Stomach (tissue), 4 donors: ENCODE results near the gene NARF.

Experiments
- POLR2AphosphoS5 ChIP-seq, 3 donors: sonication (generic); formaldehyde crosslinking; IDR thresholded peaks; one replicate each; pipeline ENCODE4 v1.6.1; 2016; ENCODE audit warnings: antibody characterized with exemption in 3 of 3
- TF ChIP-seq, protein P1 (sequence below), 7 experiments: fragments of 450-650 bp in 4 of 7; fragments of 200-600 bp in 3 of 7; sonication (generic) in 3 of 7; IDR thresholded peaks; one replicate each; pipeline ENCODE4 v1.5.1; 2016 to 2019; ENCODE audit warnings: antibody characterized with exemption in 7 of 7, control low read depth in 2 of 7, mild to moderate bottlenecking in 1 of 7

DNA sequence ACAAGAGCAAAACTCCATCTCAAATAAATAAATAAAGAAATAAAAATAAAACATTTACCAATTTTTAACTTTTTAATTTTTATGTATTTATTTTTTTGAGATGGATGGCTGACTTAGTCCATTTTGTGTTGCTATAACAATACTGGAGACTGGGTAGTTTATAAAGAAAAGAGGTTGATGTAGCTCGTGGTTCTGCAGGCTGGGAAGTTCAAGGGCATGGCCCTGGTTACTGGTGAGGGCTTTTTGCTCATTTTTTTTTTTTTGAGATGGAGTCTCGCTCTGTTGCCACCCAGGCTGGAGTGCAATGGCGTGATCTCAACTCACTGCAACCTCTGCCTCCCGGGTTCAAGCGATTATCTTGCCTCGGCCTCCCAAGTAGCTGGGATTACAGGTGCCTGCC is 46.8 kb downstream of the NARF start:
- TF ChIP-seq, protein P1, sequence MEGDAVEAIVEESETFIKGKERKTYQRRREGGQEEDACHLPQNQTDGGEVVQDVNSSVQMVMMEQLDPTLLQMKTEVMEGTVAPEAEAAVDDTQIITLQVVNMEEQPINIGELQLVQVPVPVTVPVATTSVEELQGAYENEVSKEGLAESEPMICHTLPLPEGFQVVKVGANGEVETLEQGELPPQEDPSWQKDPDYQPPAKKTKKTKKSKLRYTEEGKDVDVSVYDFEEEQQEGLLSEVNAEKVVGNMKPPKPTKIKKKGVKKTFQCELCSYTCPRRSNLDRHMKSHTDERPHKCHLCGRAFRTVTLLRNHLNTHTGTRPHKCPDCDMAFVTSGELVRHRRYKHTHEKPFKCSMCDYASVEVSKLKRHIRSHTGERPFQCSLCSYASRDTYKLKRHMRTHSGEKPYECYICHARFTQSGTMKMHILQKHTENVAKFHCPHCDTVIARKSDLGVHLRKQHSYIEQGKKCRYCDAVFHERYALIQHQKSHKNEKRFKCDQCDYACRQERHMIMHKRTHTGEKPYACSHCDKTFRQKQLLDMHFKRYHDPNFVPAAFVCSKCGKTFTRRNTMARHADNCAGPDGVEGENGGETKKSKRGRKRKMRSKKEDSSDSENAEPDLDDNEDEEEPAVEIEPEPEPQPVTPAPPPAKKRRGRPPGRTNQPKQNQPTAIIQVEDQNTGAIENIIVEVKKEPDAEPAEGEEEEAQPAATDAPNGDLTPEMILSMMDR (IDR thresholded peaks at IDR 0.05): no peak
- TF ChIP-seq POLR2AphosphoS5 (IDR thresholded peaks at IDR 0.05): no peak
